ENCODE results near the gene BEND5.

The BEND5 gene

GRCh38 chr1:48710915-48711314 is 65.8 kb downstream of the BEND5 start:
- Histone ChIP-seq H3K4me2 (no peak overlapping the region), H4K20me1 (no peaks in the 10 kb centered on the region), H3K27me3 (no peaks in the 10 kb centered on the region), H3K9me3 (no peaks in the 10 kb centered on the region), H3K9ac (no peak overlapping the region), H3K36me3 (no peaks in the 10 kb centered on the region), H3K27ac (no peak overlapping the region), H3K4me3 (no peak overlapping the region), H3K4me1 (no peaks in the 10 kb centered on the region)
- TF ChIP-seq Cebpa-rat (IDR thresholded peaks at IDR 0.05): no peak

DNA sequence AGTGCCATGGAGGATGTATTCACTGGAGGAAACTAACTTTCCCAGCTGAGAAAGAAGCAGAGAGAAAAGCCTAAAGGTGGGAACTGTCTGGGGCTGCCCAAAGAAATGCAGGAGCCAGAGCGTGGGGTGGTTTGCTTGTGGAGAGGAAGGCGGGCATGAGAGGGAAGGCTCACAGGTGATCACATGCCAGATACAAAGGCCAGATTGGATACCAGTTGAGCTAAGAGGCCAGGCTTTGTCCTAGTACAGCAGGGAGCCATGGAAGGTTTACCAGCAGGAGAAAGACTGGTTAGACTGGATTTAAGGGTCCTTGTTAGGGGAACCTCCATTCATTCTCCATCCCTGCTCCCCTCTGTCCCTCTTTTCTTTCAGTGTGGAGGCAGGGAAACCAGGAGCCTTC is 66.4 kb downstream of the BEND5 start:
- no peaks in the 10 kb centered on the region for H4K20me1 ChIP-seq
- H3K36me3 ChIP-seq: no peaks in the 10 kb centered on the region
- no peaks in the 10 kb centered on the region for H3K27me3 ChIP-seq
- no peak overlapping the region for H3K27ac ChIP-seq
- no peaks in the 10 kb centered on the region for H3K9me3 ChIP-seq
- H3K4me1 ChIP-seq: no peaks in the 10 kb centered on the region
- H3K9ac ChIP-seq: no peak overlapping the region
- no peak for TF ChIP-seq Cebpa-rat (IDR thresholded peaks at IDR 0.05)
- H3K4me3 ChIP-seq: no peak overlapping the region
- H3K4me2 ChIP-seq: no peak overlapping the region

- H3K4me1 ChIP-seq: no peaks in the 10 kb centered on the region; the same call in 1 of the 2 replicates
- no peak overlapping the region for H3K4me3 ChIP-seq
- TF ChIP-seq Cebpa-rat (IDR thresholded peaks at IDR 0.05): no peak
- H3K9ac ChIP-seq: no peak overlapping the region
- no peak overlapping the region for H3K27ac ChIP-seq
- no peaks in the 10 kb centered on the region for H3K27me3 ChIP-seq
- no peak overlapping the region for H3K4me2 ChIP-seq
- no peaks in the 10 kb centered on the region for H3K36me3 ChIP-seq
- H4K20me1 ChIP-seq: no peaks in the 10 kb centered on the region
- H3K9me3 ChIP-seq: no peaks in the 10 kb centered on the region
Measured at GRCh38 chr1:48704736-48705135, 72.0 kb downstream of the BEND5 start.

- no peak overlapping the region for H3K4me2 ChIP-seq
- no peak for TF ChIP-seq Cebpa-rat (IDR thresholded peaks at IDR 0.05)
- H3K27me3 ChIP-seq: no peaks in the 10 kb centered on the region
- peaks cover 6% of the 10 kb centered on the region for H3K4me1 ChIP-seq
- H3K9ac ChIP-seq: no peak overlapping the region
- no peak overlapping the region for H3K27ac ChIP-seq
- H3K36me3 ChIP-seq: no peaks in the 10 kb centered on the region
- no peaks in the 10 kb centered on the region for H3K9me3 ChIP-seq
- H3K4me3 ChIP-seq: no peak overlapping the region
- H4K20me1 ChIP-seq: no peaks in the 10 kb centered on the region
Measured at GRCh38 chr1:48701445-48701844, 75.2 kb downstream of the BEND5 start.

DNA sequence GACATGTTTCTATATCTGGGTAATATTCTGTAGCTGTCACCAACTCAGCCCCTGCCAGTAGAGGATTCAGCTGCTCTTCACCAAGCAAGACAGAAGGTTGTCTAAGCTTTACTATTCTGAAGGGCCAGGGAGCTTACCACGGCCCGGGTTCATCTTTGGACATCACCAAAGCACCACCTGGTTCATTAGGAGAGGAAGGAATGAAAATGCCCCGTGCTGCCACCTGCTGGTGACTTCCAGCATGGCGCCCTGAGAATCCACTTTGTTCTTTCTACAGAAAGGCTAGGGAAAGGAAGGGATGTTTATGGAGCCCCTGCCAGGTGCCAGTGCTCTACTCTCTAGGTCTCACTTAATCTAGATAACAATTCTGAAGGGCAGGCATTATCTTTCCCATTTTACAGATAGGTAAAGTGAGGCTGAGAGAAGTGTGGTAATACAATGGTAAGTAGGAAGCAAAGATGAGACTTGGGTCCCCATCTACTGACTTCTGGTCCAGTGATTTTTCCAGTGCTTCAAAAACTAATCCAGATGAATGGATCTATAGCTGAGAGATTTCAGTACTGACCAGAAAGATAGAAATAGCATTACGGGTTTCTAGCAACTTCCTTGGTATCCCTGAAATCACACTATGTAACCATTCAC is 79.5 kb downstream of the BEND5 start:
- Histone ChIP-seq H3K4me2 (peak overlapping the region; percentile 21; the same call in 1 of the 2 replicates), H3K9ac (no peak overlapping the region), H3K9me3 (no peaks in the 10 kb centered on the region), H3K4me1 (peaks cover 10% of the 10 kb centered on the region), H3K27me3 (no peaks in the 10 kb centered on the region), H3K36me3 (no peaks in the 10 kb centered on the region), H4K20me1 (no peaks in the 10 kb centered on the region), H3K27ac (no peak overlapping the region), H3K4me3 (no peak overlapping the region)
- no peak for TF ChIP-seq Cebpa-rat (IDR thresholded peaks at IDR 0.05)

DNA sequence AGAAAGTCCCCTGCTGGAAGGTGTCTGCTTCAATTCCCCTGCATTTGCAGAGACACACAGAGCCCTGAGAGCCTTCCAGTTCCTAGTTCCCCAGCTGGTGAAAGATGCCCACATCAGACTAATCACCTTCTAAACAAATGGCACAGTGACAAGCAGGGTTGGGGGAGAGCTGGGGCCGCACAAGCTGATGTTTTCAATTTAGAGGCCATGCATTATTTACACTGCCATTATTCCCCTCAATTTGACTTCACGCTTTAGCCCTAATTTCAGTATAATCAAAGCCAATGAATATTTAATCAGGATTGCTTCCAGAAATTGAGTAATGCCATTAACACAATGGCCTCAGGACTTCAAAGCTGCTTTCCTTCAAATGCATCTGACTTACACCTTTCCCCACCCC is 81.5 kb downstream of the BEND5 start:
- H3K27ac ChIP-seq: no peak overlapping the region
- H3K4me1 ChIP-seq: peaks cover 17% of the 10 kb centered on the region
- no peaks in the 10 kb centered on the region for H4K20me1 ChIP-seq
- H3K4me2 ChIP-seq: no peak overlapping the region
- no peaks in the 10 kb centered on the region for H3K9me3 ChIP-seq
- H3K9ac ChIP-seq: no peak overlapping the region
- no peak overlapping the region for H3K4me3 ChIP-seq
- TF ChIP-seq Cebpa-rat (IDR thresholded peaks at IDR 0.05): no peak
- H3K27me3 ChIP-seq: no peaks in the 10 kb centered on the region
- H3K36me3 ChIP-seq: no peaks in the 10 kb centered on the region

- Histone ChIP-seq H3K27me3 (no peaks in the 10 kb centered on the region), H3K4me2 (no peak overlapping the region), H3K9me3 (no peaks in the 10 kb centered on the region), H3K4me3 (no peak overlapping the region), H3K36me3 (no peaks in the 10 kb centered on the region), H3K27ac (no peak overlapping the region), H4K20me1 (no peaks in the 10 kb centered on the region), H3K9ac (no peak overlapping the region), H3K4me1 (peaks cover 19% of the 10 kb centered on the region)
- no peak for TF ChIP-seq Cebpa-rat (IDR thresholded peaks at IDR 0.05)
Measured at GRCh38 chr1:48693674-48694320, 82.9 kb downstream of the BEND5 start.

- Histone ChIP-seq H3K4me2 (no peak overlapping the region), H4K20me1 (no peaks in the 10 kb centered on the region), H3K27ac (no peak overlapping the region), H3K36me3 (no peaks in the 10 kb centered on the region), H3K4me1 (peaks cover 26% of the 10 kb centered on the region), H3K4me3 (no peak overlapping the region), H3K27me3 (no peaks in the 10 kb centered on the region), H3K9me3 (no peaks in the 10 kb centered on the region), H3K9ac (no peak overlapping the region)
- TF ChIP-seq Cebpa-rat (IDR thresholded peaks at IDR 0.05): no peak
Measured at GRCh38 chr1:48693180-48693579, 83.5 kb downstream of the BEND5 start.

- Histone ChIP-seq H3K36me3 (no peaks in the 10 kb centered on the region), H3K9ac (no peak overlapping the region), H3K4me3 (no peak overlapping the region), H3K4me1 (peaks cover 35% of the 10 kb centered on the region), H3K9me3 (no peaks in the 10 kb centered on the region), H3K27ac (no peak overlapping the region), H3K4me2 (no peak overlapping the region), H3K27me3 (no peaks in the 10 kb centered on the region), H4K20me1 (no peaks in the 10 kb centered on the region)
- no peak for TF ChIP-seq Cebpa-rat (IDR thresholded peaks at IDR 0.05)
Measured at GRCh38 chr1:48692235-48692634, 84.5 kb downstream of the BEND5 start.

- H3K4me3 ChIP-seq: no peak overlapping the region
- no peak overlapping the region for H3K9ac ChIP-seq
- H3K4me1 ChIP-seq: peaks cover 32% of the 10 kb centered on the region
- H3K4me2 ChIP-seq: no peak overlapping the region; the same call in 1 of the 2 replicates
- no peak overlapping the region for H3K27ac ChIP-seq
- no peak for TF ChIP-seq Cebpa-rat (IDR thresholded peaks at IDR 0.05)
- H3K9me3 ChIP-seq: no peaks in the 10 kb centered on the region
- no peaks in the 10 kb centered on the region for H3K36me3 ChIP-seq
- H4K20me1 ChIP-seq: no peaks in the 10 kb centered on the region
- no peaks in the 10 kb centered on the region for H3K27me3 ChIP-seq
Measured at GRCh38 chr1:48691429-48692001, 85.2 kb downstream of the BEND5 start.
